K562 (cell line): Measurements from ENCODE around the gene PLPPR1.

Experiments
- CTCF ChIP-seq, 3 experiments: IDR thresholded peaks in 2 of 3; conservative IDR thresholded peaks in 1 of 3; 2 replicates each; pipeline ENCODE4 v1.5.1; 2011 to 2012; ENCODE audit warnings: low read length in 3 of 3, mild to moderate bottlenecking in 3 of 3, control low read depth in 2 of 3, improper control_type of control experiment in 1 of 3, inconsistent platforms in 1 of 3, low read depth in 1 of 3, mixed read lengths in 1 of 3, moderate library complexity in 1 of 3; ENCODE audit not compliant: insufficient read depth in 2 of 3
- EZH2 ChIP-seq: IDR thresholded peaks from 2 replicates; pipeline ENCODE4 v1.6.1; 2012; ENCODE audit warnings: low read depth, mild to moderate bottlenecking, inconsistent platforms, low read length, borderline replicate concordance

- TF ChIP-seq CTCF (IDR thresholded peaks at IDR 0.05 in 2 of 3, conservative IDR thresholded peaks at IDR 0.05 in 1 of 3; ENCODE audit: insufficient read depth in 2 of 3, low read depth in 1 of 3, low read length in 3 of 3) (no peak), EZH2 (no peak)
These were observed at the start of gene PLPPR1 for GRCh38 chr9:101028346-101029314.
